Cardiac muscle cell (in vitro differentiated cells and primary cell): Measurements from ENCODE around the gene GPM6B. TPM values are rescaled to one million over a fixed set of nuclear protein-coding genes. Genes with fewer than 3 reads are reported as not detected.

Source experiments
- DNase-seq, 2 donors: peaks; one replicate each; pipeline versions ENCODE4 v3.0.0 to v3.0.0-alpha.2; 2010 to 2017; ENCODE audit warnings: low read depth in 1 of 2, low spot score in 1 of 2
- H3K27ac ChIP-seq: fragments of 200-600 bp; sonication (generic); 2 replicates; pipeline ENCODE4 v1.5.1; 2016
- H3K27me3 ChIP-seq: fragments of 200-600 bp; sonication (generic); 2 replicates; pipeline ENCODE4 v1.6.0; 2016; ENCODE audit warnings: control low read depth
- H3K36me3 ChIP-seq: fragments of 200-600 bp; sonication (generic); 2 replicates; pipeline ENCODE4 v1.5.1; 2016; ENCODE audit warnings: control low read depth
- H3K4me1 ChIP-seq: fragments of 200-600 bp; sonication (generic); 2 replicates; pipeline ENCODE4 v1.8.1; 2017; ENCODE audit warnings: low read depth, mild to moderate bottlenecking, mixed run types
- H3K4me3 ChIP-seq: fragments of 200-600 bp; sonication (generic); 2 replicates; pipeline ENCODE4 v1.5.1; 2016; ENCODE audit warnings: mild to moderate bottlenecking
- H3K9me3 ChIP-seq: fragments of 200-600 bp; sonication (generic); 2 replicates; pipeline ENCODE4 v1.5.1; 2017; ENCODE audit warnings: low read depth, mild to moderate bottlenecking, control low read depth
- polyA plus RNA-seq: library from polyadenylated mRNA; unstranded; fragments of >200 nt; fragmentation: Nextera tagmentation; extraction: Ambion mirVana; gene quantifications from 2 replicates; pipeline ENCODE4 v1.2.1, GENCODE V29; 2016
- total RNA-seq: library from RNA; depleted of rRNA; stranded (reverse); fragments of >200 nt; gene quantifications from 2 replicates; pipeline ENCODE4 v1.2.3, GENCODE V29; 2016
- TF ChIP-seq, protein P1 (sequence below): IDR thresholded peaks from 2 replicates; pipeline ENCODE4 v1.5.1; 2012; ENCODE audit warnings: low read depth, mild to moderate bottlenecking, low read length

The GPM6B gene
- total and polyA plus RNA-seq, 2 experiments from 2014 or later = 3.4 to 8.7 TPM

DNA sequence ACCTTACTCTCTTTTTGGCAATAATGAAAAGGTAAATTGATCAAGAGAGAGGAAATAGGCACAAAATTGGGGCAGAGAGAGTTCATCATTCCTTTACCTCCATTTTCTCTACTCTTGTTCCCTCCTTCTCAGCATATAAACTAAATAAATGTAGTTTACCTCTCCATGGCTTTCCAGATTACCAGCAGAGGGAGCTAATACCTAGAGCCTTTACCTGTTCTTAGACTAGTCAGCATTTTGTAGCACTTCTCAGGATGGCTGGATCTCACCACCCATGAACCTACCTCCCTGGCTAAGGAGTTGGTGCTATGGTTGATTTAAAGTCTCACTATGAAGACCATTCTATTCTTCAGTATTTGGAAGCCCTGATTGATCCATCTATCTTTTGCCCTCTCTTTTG, 66.7 kb downstream of the GPM6B start:
- TF ChIP-seq, protein P1, sequence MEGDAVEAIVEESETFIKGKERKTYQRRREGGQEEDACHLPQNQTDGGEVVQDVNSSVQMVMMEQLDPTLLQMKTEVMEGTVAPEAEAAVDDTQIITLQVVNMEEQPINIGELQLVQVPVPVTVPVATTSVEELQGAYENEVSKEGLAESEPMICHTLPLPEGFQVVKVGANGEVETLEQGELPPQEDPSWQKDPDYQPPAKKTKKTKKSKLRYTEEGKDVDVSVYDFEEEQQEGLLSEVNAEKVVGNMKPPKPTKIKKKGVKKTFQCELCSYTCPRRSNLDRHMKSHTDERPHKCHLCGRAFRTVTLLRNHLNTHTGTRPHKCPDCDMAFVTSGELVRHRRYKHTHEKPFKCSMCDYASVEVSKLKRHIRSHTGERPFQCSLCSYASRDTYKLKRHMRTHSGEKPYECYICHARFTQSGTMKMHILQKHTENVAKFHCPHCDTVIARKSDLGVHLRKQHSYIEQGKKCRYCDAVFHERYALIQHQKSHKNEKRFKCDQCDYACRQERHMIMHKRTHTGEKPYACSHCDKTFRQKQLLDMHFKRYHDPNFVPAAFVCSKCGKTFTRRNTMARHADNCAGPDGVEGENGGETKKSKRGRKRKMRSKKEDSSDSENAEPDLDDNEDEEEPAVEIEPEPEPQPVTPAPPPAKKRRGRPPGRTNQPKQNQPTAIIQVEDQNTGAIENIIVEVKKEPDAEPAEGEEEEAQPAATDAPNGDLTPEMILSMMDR = peak; percentile 50
- H3K4me1 ChIP-seq = no peaks in the 10 kb centered on the region
- H3K9me3 ChIP-seq = no peaks in the 10 kb centered on the region
- peaks cover 43% of the 10 kb centered on the region for H3K36me3 ChIP-seq
- no peak overlapping the region for H3K27ac ChIP-seq
- no peak overlapping the region for H3K4me3 ChIP-seq
- DNase-seq = peak; percentile 40 to 51
- H3K27me3 ChIP-seq = no peaks in the 10 kb centered on the region

DNA sequence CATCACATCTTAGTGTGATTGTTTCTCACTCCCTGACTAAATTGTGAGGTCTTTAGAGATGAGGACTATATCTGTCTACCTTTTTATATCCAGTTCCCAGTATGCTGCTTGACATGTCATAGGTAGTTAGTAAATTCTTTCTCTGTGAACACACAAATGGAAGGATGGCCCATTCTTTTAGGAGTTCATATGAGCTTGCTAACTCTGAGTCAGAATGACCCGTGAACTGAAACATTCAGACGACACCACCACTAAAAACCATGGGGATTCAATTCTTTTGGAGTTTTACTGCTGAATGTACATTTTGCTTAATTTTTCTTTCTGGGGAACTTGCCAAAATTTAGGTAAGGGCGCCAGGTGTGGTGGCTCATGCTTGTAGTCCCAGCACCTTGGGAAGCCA, 68.4 kb downstream of the GPM6B start:
- Histone ChIP-seq H3K27me3 (no peaks in the 10 kb centered on the region), H3K36me3 (peaks cover 45% of the 10 kb centered on the region), H3K4me3 (no peak overlapping the region), H3K9me3 (no peaks in the 10 kb centered on the region), H3K27ac (no peak overlapping the region), H3K4me1 (no peaks in the 10 kb centered on the region)
- DNase-seq = no peak
- TF ChIP-seq, protein P1 = no peak

DNA sequence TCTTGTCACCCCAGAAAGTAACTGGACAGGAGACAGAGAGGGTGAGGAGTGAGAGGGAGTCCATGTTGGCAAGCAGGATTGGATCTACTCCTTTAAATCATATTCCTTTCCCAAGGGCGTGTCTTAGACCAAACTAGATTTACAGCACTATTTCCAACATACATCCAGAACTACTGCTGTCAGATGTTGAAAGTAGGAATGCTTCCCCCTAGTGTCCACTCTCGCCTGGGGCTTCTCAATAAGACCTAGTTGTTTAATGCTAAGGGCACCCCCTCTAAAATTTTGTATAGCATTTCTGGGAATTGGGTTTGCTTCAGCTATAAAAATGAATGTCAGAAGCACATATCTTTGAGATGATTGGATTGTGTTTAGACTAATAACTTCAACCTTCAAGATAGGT, 69.1 kb downstream of the GPM6B start:
- Histone ChIP-seq H3K27ac (no peak overlapping the region), H3K4me1 (no peaks in the 10 kb centered on the region), H3K4me3 (no peak overlapping the region), H3K9me3 (no peaks in the 10 kb centered on the region), H3K36me3 (peaks cover 42% of the 10 kb centered on the region), H3K27me3 (no peaks in the 10 kb centered on the region)
- DNase-seq = peak; percentile 60 to 76
- TF ChIP-seq, protein P1 = peak; percentile 52

DNA sequence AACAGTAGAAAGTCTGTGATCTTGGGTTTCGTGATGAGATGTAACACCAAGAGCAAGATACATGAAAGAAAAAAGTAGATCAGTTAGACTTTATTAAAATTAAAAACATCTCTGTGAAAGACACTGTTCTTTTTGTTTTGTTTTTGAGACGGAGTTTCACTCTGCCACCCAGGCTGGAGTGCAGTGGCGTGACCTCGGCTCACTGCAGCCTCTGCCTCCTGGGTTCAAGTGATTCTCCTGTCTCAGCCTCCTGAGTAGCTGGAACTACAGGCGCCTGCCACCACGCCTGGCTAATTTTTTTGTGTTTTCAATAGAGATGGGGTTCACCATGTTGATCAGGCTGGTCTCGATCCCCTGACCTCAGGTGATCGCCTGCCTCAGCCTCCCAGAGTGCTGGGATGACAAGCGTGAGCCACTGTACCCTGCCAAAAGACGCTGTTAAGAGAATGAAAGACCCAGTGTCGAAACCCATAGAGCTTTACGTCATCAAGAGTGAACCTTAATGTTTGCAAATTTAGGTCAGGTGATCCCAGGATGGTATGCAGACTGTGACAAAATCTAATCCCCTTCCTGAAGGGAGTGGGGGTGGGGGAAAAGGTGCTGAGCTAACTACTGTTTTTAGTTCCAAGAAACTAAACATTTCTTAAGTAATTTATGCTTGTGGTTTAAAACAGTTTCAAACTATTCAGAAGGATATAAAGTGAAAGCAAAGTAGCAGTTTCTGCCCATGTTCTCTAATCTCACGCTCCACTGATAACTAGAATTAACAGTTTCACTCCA, 74.3 kb downstream of the GPM6B start:
- Histone ChIP-seq H3K27ac (no peak overlapping the region), H3K4me1 (no peaks in the 10 kb centered on the region), H3K36me3 (peaks cover 38% of the 10 kb centered on the region), H3K4me3 (no peak overlapping the region), H3K9me3 (no peaks in the 10 kb centered on the region), H3K27me3 (no peaks in the 10 kb centered on the region)
- TF ChIP-seq, protein P1 = no peak
- peak in 1 of 2 donors; percentile 18 for DNase-seq

DNA sequence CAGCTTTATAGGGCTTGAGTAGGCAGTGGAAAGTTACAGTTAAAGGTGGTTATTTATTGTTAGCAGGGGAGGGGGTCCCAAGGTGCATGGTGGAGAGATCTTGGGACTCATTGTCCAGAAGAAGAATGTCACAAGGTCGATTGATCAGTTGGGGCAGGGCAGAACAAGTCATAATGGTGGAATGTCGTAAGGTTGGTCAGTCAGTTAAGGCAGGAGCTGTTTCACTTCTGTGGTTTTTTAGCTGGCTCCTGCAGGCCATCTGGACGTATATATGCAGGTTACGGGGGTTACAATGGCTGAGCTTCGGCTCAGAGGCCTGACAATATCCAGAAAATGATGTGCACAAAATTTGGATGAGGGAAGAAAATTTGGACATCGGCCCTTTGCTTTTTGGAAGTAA, 75.2 kb downstream of the GPM6B start:
- Histone ChIP-seq H3K9me3 (no peaks in the 10 kb centered on the region), H3K4me3 (no peak overlapping the region), H3K36me3 (peaks cover 38% of the 10 kb centered on the region), H3K4me1 (no peaks in the 10 kb centered on the region), H3K27me3 (no peaks in the 10 kb centered on the region), H3K27ac (no peak overlapping the region)
- TF ChIP-seq, protein P1 = no peak
- DNase-seq = no peak
